Neural progenitor cell (in vitro differentiated cells): Measurements from ENCODE around the gene FRMD8.

Experiments
- EZH2 ChIP-seq: fragments of 200-600 bp; sonication (generic); IDR thresholded peaks from 2 replicates; pipeline ENCODE4 v1.6.1; 2017; ENCODE audit warnings: antibody characterized with exemption, mild to moderate bottlenecking, moderate library complexity
- EZH2phosphoT487 ChIP-seq: fragments of 200-600 bp; sonication (generic); IDR thresholded peaks from 2 replicates; pipeline ENCODE4 v1.6.1; 2017; ENCODE audit warnings: antibody characterized with exemption
- TF ChIP-seq, protein P1 (sequence below): fragments of 200-600 bp; sonication (generic); IDR thresholded peaks from 2 replicates; pipeline ENCODE4 v1.5.1; 2017; ENCODE audit warnings: antibody characterized with exemption, mild to moderate bottlenecking

DNA sequence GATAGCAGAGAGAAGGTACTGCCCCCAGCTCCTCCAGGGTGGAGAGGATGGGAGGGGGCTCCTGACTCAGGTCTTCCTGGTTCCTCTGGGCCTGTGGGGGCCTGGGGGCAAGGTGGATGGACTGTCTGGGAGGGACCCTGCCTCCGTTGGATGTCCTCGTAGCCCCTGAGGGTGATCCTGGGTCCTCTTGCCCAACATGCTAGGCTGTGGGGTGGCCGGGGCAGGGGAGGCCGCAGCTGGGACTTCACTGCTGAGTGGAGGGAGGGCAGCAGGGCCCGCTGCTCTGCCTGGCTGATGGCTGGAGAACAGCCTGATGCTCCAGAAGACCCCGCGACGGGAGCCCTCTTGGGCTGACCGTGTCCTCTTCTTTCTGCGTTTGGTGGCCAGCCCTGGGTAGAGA is 13.4 kb downstream of the FRMD8 start:
- TF ChIP-seq EZH2phosphoT487: no peak
- TF ChIP-seq, protein P1, sequence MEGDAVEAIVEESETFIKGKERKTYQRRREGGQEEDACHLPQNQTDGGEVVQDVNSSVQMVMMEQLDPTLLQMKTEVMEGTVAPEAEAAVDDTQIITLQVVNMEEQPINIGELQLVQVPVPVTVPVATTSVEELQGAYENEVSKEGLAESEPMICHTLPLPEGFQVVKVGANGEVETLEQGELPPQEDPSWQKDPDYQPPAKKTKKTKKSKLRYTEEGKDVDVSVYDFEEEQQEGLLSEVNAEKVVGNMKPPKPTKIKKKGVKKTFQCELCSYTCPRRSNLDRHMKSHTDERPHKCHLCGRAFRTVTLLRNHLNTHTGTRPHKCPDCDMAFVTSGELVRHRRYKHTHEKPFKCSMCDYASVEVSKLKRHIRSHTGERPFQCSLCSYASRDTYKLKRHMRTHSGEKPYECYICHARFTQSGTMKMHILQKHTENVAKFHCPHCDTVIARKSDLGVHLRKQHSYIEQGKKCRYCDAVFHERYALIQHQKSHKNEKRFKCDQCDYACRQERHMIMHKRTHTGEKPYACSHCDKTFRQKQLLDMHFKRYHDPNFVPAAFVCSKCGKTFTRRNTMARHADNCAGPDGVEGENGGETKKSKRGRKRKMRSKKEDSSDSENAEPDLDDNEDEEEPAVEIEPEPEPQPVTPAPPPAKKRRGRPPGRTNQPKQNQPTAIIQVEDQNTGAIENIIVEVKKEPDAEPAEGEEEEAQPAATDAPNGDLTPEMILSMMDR: no peak
- no peak for TF ChIP-seq EZH2
